HL-60 (cell line): ENCODE data around the gene BCL11A.

Source experiments
- CTCF ChIP-seq: IDR thresholded peaks from one replicate; pipeline ENCODE4 v1.5.1; 2011; ENCODE audit warnings: low read length, control low read depth, inconsistent platforms; ENCODE audit not compliant: insufficient read depth
- GABPA ChIP-seq: IDR thresholded peaks from 2 replicates; pipeline ENCODE4 v1.6.1; 2012; ENCODE audit warnings: low read depth
- POLR2AphosphoS5 ChIP-seq: IDR thresholded peaks from 2 replicates; pipeline ENCODE4 v1.6.1; 2012; ENCODE audit warnings: low read depth
- REST ChIP-seq: IDR thresholded peaks from 2 replicates; pipeline ENCODE4 v1.6.1; 2012; ENCODE audit warnings: low read depth; ENCODE audit not compliant: insufficient replicate concordance
- SPI1 ChIP-seq: IDR thresholded peaks from 2 replicates; pipeline ENCODE4 v1.6.1; 2012; ENCODE audit warnings: low read depth, mild to moderate bottlenecking, borderline replicate concordance

GRCh38 chr2:60447943-60448342, 105.5 kb downstream of the BCL11A start:
- TF ChIP-seq CTCF (no peak), SPI1 (no peak), GABPA (no peak), POLR2AphosphoS5 (no peak), REST (no peak)
